ENCODE results near the gene PIGU.

PIGU gene

GRCh38 chr20:34512955-34513419, 163.9 kb downstream of the PIGU start:
- no peak for DNase-seq
- in situ Hi-C loops (cut with HindIII; ENCODE audit: low pct_ligation_motif_present, low pct_unique_long_range_greater_than_20kb, low sequenced_read_pairs), result no loop called here

- DNase-seq, result peak; percentile 67
- in situ Hi-C loops (cut with HindIII; ENCODE audit: low pct_ligation_motif_present, low pct_unique_long_range_greater_than_20kb, low sequenced_read_pairs), result no loop called here
Measured at GRCh38 chr20:34512266-34512954, 164.5 kb downstream of the PIGU start.

GRCh38 chr20:34511891-34512265, 165.0 kb downstream of the PIGU start:
- in situ Hi-C loops (cut with HindIII; ENCODE audit: low pct_ligation_motif_present, low pct_unique_long_range_greater_than_20kb, low sequenced_read_pairs), result no loop called here

GRCh38 chr20:34510575-34510974, 166.3 kb downstream of the PIGU start:
- no peak for DNase-seq
- in situ Hi-C loops (cut with HindIII; ENCODE audit: low pct_ligation_motif_present, low pct_unique_long_range_greater_than_20kb, low sequenced_read_pairs), result no loop called here

More at GRCh38 chr20:34511891-34512265, 165.0 kb downstream of the PIGU start:
- DNase-seq, result peak; percentile 66

Data from ACHN (cell line).